HG02678 (cell line): ENCODE results near the gene NKAP.
"Not testable (repeated sequence)": the region's sequence is repeated elsewhere in the genome, so short reads cannot be mapped to it uniquely, and the experiment has no call there.

Experiments used
- ATAC-seq: cut with Tn5 transposase; IDR thresholded peaks from one replicate; pipeline ENCODE4 v1.9.1; 2021; ENCODE audit warnings: mild to moderate bottlenecking, moderate library complexity; ENCODE audit not compliant: unreplicated experiment

NKAP gene

DNA sequence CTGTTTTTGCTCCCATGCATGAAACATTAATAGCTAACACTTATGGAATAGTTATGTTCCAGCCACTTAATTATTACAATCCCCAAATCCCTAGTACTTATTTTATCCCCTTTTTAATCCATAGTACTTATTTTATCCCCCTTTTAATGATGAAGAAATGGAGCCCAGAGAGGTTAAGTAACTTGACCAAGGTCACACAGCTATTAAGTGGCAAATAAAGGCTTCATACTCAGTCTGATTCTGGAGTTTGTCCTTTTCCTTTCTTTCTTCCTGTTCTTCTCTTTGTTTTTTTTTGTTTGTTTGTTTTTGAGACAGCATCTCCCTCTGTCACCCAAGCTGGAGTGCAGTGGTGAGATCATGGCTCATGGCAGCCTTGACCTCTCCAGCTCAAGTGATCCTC is 2.2 kb downstream of the NKAP start:
- no peak for ATAC-seq

DNA sequence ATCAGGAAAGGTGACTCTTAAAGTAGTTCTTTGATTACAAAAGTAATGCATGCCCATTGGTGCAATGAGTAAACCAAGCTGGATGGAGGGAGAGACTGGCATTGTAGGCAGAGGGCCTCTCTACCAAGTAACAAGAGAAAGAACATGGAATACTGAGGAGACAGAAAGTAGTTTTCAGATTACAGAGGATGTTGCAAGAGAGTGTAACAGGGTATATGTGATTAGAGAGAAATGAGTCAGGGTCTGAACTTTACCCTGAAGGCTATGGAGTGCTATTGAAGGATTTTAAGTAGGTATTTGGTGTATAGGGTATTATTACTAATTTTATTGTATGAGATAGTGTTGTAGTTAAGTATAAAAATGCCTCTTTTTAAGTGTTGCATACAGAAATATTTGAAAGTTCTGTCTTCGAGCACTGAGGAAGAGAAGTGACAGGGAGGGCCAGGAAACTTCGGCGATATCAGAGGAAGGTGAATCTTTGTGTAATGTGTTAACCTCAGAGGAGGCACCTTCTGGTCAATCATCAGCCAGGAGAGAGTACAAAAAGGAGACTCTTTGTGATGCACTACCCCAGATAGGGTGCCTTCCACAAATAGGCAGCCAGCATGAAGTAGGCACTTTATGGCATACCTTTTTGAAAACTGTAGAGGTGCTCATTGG is 8.2 kb downstream of the NKAP start:
- ATAC-seq, result no peak

DNA sequence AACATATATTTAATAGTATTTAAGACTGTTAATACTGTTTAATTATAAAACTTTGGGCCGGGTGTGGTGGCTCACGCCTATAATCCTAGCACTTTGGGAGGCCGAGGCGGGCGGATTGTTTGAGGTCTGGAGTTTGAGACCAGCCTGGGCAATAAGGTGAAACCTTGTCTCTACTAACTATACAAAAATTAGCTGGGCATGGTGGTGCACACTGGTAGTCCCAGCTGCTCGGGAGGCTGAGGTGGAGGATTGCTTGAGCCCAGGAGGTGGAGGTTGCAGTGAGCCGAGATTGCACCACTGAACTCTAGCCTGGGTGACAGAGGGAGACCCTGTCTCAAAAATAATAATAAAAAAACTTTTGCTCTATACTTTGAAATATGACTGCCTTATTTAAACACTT is 21.2 kb downstream of the NKAP start:
- ATAC-seq, result not testable (repeated sequence)

DNA sequence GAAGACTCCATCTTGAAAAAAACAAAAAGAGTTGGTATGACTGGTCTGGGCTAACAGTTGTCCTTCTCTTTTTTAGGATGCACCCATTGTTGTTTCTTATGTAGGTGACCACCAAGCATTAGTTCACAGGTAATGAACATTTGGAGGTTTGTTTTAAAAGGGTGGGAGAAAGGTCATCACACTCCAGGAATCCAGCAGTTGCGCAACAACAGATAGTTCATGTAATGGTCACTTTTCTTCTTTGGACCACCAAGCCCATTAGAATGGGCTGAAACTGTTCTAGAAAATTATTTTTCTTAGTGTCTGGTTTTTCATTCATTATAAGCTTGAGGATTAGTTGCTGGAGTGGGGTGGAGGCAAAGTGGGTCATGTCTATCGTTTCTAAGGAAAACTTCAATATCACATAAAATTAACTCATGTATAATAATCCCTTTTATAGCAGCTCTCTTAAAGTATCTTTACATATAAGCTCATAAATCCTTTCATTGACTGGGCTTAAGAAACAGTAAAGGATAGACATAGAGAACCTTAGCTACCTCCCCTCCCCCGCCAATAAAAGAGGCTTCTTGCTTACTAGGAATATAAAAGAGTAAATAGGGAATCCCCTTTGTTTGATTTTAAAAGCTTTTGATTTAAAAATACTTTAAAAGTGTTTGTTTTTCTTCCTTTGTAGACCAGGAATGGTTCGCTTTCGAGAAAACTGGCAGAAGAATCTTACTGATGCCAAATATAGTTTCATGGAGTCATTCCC is 23.5 kb downstream of the NKAP start:
- ATAC-seq, result no peak

DNA sequence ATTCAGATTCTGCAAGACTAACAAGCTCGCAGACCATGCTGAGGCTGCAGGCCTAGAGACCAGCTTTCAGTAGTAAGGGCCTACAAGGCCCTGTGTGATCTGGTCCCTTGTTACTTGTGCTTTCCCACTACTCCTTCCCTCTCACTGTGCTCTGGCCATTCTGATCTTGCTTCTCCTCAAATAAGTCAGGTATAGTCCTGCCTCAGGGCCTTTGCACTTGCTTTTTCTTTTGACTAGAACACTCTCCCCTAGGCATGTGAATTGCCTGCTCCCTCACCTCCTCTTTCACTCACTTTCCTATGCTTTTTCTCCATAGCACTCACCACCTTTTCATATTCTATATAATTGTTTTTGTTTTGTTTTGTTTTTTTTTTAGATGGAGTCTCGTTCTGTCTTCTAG is 25.7 kb downstream of the NKAP start:
- no peak for ATAC-seq

DNA sequence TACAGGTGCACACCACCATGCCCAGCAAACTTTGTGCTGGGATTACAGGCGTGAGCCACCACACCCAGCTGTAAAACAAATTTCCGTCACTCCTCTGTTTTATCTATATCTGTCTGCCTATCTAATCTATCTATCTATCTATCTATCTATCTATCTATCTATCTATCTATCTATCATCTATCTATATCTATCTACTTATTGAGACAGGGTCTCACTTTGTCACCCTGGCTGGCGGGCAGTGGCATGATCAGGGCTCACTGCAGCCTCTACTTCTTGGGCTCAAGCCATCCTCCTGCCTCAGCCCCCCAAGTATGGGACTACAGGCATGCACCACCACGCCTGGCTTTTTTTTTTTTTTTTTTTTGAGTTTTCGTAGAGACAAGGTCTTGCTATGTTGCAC is 27.2 kb downstream of the NKAP start:
- no peak for ATAC-seq

DNA sequence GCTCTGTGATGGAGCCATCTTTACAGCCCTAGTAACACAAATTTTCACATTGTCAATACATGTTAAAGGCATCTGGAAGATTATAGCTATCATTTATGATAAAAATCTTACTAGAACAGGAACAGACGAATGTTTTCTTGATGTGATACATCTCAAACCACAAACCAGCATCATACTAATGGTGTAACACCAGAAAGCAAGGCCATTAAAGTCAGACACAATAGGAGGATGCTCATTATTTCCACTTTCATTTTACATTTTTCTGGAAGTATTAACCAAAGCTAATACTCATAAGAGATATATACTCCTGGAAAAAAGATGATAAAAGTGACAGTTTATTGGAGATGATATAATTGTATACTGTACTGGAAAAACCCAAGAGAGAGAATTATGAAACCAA is 42.6 kb downstream of the NKAP start:
- no peak for ATAC-seq

DNA sequence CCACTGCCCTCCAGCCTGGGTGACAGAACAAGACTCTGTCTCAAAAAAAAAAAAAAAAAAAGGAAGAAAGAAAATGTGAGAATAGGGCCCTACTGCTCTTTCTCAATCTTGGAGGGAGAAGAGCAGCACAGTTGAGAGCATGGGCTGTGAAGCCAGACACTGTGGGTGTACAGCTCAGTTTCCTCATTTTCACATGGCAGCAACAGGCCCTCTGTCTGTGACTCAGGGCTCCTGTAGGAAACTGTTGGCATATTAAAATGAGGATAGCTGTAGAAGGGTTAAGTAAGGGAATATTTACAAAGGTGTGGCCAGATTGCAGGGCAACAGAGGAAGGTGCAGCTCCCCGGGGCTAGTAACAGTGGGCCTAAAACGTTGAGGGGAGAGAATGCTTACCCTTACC is 44.4 kb downstream of the NKAP start:
- ATAC-seq, result no peak

DNA sequence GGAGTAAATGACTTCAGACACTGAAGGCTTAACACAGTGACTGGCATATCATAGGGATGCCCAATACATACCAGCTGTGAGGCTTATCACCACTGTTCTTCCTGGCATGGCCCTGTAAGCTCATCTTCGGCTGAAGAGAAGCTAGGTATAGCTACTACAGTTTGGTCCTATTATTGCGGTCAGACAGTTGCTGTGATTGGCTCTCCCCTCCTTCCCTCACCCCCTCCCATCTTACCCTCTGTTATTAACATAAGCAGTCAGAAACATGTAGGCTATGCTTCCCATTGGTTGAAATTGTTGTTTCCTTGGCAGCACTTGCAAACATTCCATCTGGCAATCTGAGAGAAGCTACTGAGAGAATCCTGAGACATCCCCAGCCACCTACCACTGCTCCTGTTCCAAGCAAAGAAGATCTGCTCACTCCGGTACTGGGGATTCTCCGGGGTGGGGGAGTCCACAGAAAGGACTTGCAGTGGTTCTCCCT is 47.7 kb downstream of the NKAP start, which contains the start of gene AKAP14:
TSS of gene AKAP14 (plus strand) at position 51 of the 484 bp plus-strand sequence. CDS start 7,331 bp downstream, outside the sequence.
- no peak for ATAC-seq

DNA sequence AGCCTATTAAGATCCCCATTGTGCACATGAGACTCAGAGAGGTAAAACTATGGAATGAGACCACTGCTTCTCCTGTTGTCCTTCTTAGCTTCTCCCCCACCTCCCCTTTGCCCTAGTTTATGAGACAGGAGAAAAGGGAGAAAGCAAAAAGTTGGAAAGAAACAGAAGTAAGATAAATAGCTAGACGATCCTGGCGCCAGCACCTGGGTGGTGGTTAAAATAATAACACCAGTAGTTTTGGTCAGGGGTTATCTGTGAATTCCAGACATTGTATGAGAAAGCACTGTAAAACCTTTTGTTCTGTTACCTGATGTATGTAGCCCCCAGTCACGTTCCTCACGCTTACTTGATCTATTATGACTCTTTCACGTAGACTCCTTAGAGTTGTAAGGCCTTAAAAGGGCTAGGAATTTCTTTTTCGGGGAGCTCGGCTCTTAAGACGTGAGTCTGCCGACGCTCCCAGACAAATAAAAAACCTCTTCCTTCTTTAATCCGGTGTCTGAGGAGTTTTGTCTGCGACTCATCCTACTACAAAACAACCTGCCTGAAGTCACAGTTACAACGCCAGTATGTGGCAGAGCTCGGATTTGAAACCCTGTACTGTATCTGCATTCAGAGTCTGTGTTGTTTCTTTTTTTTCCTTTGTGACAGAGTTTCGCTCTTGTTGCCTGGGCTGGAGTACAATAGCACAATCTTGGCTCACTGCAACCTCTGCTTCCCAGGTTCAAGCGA is 51.4 kb downstream of the NKAP start:
- not testable (repeated sequence) for ATAC-seq

DNA sequence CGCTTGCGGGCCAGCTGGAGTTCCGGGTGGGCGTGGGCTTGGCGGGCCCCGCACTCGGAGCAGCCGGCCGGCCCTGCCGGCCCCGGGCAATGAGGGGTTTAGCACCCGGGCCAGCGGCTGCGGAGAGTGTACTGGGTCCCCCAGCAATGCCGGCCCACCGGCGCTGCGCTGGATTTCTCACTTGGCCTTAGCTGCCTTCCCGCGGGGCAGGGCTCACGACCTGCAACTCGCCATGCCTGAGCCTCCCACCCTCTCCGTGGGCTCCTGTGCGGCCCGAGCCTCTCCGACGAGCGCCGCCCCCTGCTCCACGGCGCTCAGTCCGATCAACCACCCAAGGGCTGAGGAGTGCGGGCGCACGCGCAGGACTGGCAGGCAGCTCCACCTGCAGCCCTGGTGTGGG is 52.9 kb downstream of the NKAP start:
- ATAC-seq, result not testable (repeated sequence)

DNA sequence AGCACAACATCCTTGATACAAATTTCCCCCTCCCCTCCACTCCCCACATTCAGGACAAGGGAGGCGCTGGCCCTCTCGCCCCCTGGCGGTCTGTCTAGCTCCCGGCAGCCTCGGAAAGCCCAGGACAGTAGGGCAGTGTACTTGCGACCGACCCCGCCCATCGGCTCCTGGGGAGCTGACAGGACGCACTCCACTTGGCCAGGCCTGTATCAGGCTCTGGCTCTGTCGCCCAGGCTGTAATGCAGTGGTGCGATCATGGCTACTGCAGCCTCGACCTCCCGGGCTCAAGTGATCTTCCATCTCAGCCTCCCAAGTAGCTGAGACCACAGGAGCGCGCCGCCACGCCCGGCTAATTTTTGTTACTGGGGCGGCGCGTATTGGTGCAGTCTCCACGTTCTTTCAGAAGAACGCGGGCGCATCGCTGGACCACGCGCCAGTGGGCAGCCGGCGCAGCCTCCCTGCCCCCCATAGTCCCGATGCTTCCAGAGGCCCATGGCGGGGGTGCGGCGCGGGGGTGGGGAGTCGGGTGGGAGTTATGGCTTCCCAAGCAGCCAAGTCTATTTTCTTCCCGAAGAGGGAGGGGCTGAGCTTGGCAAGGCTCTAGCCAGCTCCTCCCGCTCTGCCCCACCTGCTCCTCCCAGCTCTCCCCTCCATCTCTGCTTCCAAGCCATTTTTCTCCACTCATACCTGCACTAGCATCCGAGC is 55.7 kb downstream of the NKAP start:
- ATAC-seq, result peak; percentile 79

DNA sequence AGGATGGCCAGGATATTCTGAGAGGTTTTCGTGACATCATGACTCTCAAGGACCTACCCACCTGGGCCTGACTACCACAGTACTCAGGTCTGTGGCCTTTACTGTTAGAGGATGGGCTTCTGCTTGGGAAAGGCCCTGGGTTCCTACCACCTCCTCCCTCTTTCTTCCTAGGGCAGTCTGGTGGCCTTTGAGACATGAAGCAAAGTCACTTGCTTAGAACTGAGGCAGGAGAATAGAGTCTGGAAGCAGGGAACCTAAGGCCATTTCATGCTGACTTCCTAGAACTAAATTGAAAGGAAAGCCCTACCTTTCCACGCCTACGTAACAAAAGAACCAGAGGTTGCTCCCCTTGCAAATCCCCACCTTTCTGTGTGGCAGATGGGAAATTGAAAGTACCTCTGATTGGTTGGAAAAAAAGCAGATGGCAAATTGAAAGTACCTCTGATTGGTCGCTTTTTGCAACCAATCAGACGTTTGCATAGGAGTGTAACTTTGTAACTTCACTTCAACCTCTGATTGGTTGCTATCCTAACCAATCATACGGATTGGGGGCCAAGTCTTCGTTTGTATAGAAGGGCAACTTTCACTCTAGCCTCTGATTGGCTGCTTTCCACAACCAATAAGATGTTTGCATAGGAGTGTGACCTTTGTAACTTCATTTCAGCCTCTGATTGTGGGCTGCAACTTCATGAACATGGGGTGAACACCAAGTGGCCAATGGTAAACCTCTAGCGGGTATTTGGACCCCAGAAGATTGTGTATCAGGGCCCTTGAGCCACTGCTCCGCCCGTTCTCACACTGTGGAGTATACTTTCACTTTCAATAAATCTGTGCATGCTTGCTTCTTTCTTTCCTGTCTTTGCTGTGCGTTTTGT is 57.8 kb downstream of the NKAP start:
- no peak for ATAC-seq

DNA sequence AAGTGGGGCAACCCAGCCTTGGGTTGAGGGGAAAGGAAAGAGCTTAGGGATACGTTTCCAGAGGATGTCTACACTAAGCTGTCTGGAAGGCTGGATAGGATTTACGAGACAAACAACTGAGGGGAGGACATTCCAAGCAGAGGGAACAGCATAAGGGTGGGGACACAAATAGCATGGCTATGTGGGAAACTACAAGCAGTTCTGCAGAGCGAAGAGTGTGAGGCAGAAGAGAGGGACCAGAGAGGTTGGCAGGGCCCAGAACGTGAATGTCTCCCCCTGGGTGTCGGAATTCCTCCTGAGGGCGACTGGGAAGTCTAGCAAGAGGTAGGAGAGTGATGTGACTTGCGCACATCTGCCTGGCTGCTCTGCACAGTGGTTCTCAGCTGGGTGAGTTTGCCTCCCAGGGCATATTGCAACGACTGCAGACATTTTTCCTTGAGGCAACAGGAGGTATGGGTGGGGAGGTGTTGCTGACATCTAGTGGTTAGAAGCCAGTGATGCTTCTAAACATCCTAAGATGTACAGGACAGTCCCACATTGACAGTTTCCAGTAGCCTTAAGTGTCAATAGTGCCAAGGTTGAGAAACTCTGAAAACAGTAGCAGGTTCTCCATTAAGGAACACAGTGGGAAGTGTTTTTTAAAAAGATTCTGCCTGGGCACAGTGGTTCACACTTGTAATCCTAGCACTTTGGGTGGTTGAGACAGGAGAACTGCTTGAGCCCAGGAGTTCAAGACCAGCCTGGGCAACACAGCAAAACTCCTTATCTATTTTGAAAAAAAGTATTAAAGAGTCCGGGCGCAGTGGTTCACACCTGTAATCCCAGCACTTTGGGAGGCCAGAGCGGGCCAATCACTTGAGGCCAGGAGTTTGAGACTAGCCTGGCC is 62.8 kb downstream of the NKAP start:
- no peak for ATAC-seq

DNA sequence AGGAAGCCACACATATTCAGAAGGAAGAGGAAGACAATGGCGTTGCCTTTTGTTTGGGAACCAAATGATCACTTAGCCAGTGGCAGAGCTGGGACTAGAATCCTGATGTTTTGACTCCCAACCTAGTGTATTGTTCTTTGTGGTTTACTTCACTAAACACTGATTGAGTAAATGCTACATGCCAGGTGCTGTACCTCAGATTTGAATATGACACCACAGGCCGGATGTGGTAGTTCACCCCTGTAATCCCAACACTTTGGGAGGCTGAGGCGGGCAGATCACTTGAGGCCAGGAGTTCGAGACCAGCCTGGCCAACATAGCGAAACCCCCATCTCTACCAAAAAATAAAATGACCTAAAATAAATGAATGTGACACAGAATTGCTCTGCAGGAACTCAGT is 63.5 kb downstream of the NKAP start:
- no peak for ATAC-seq

DNA sequence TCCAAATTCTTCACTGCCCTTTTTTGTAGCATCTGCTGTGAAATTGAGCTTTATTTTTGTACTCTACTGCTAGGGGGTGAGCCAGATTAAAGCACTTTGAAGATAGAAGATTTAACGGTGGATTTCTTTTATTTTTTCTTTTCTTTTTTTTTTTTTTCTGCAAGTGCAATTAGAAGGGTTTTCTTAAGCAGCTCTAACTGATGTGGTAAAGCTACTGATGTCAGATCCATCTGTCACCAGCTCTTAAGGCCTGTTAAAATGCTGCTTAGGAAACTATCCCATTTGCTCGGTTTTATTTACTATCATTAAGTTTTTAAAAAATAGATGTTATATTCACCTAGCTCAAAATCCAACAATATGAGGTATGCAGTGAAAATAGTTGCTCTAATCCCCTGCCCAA is 64.8 kb downstream of the NKAP start:
- ATAC-seq, result no peak

DNA sequence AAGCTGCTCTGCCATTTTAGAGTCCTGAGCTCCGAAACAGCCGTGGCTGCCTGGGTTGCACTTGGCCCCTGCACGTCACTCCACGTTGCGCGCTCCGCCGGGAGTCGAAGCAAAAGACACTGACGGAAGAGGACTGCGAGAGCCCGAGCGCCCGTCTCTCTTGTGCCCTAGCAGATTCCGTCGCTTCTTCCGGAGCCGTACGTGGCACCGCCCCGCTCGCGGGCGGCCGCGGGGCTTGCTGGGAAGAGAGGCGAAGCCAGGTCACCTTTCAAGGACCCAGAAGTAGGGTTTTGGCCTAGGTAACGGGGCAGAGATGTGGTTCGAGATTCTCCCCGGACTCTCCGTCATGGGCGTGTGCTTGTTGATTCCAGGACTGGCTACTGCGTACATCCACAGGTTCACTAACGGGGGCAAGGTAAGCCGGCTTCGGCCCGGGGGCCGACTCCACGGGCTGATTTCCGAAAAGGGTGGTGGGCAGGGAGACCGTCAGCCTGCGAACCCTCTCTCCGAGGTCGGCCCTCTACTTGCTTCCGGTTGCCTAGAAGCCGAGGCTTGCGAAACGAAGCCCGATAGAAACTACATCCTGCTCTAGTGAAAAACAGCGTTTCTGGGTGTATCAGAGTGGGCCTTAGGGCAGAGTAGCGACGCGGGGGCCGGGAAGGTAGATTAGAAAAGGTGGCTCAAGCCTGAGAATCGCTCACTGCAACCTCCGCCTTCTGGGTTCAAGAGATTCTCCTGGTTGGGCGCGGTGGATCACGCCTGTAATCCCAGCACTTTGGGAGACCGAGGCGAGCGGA is 71.8 kb downstream of the NKAP start, which contains the start of the genes NDUFA1 and RNF113A:
TSS of gene NDUFA1 (plus strand) at position 234 of the 797 bp plus-strand sequence. CDS start at position 314, 80 bp downstream.
TSS of gene RNF113A (minus strand) at position 135 of the 797 bp plus-strand sequence. CDS start at position 15, 120 bp downstream.
- ATAC-seq, result peak; percentile 94

DNA sequence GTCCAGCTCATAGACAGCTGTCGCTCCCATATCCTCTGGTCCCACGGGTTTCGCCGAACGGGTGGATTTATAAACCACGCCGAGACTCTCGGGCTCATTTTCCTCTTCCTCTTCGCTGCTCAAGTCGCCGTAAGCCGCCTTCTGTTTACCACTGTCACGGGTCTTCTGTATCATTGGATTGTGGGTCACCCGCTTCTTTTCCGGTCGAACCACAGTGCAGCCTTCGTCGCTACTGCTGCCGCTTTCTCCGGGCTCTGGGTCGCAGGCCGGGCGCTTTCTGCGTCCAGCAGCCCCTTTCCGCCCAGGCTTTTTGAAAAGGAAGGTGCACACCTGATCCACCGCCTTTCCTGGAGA is 72.3 kb downstream of the NKAP start:
- ATAC-seq, result peak; percentile 36
